Ramos (cell line): ENCODE measurements around the gene SLC25A21.
"Not testable (repeated sequence)": the region's sequence is repeated elsewhere in the genome, so short reads cannot be mapped to it uniquely, and the experiment has no call there.

Experiments used
- in situ Hi-C: fragments of 300-500 bp; cut with MboI; formaldehyde crosslinking; loops from one replicate; pipeline ENCODE4 v1.14.3; 2022; ENCODE audit warnings: low sequenced_read_pairs; ENCODE audit not compliant: unreplicated experiment

The SLC25A21 gene

DNA sequence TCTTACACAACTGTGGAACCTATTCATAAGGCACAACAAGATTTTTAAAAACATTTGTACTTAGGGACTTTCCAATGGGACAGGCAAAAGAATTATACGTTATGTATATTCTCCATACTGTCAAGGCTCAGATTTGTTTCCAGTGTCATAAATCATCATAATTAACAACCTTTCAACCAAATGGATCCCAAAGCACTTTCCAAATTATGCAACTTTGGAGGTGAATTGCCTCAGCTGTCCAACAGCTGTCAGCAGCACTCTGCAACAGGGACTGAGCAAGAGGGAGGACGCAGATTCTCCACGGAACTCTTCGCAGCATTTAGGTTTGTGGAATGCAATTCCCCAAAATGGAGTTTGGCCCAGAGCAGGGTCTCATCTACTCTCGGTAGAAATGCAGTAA lies 324.2 kb downstream of the SLC25A21 start:
- in situ Hi-C loops = no loop called here

- in situ Hi-C loops = no loop called here
These were observed 325.0 kb downstream of the SLC25A21 start for GRCh38 chr14:36847366-36847765.

GRCh38 chr14:36845356-36846012 lies 326.9 kb downstream of the SLC25A21 start:
- in situ Hi-C loops = no loop called here

DNA sequence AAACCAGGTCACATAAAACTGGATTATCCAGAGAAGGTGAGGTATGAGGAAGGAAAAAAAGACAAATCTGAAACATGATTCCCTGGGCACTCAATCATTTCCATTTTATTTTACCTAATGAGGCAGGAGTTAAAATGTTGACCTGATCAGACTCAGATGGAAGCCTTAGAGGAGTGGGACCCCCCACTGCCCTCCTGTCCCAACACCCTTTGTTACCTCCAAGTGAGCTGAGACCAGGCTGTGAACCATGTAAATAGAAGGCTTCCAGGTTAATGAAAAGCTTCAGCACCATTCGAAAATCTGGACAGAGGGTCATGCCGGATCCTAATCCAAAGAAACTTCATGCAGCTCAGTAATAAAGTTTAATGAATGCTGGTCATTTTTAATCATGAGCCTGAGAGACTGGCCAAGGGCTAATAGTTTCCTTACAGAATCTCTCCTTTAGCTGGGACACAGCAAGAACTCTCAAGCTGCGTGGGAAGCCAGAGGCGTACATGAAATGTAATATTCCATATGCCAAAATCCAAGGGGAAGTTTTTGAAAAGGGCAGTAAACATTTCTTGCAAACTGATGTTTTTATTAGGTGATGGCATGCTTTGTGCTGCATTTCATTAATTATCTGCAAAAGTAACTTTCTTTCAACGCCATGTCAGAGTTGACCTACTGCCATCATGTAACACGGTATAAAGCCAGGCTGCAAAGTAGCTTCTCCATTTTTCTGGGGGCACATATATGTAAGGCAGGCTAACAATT lies 327.8 kb downstream of the SLC25A21 start:
- in situ Hi-C loops = no loop called here

DNA sequence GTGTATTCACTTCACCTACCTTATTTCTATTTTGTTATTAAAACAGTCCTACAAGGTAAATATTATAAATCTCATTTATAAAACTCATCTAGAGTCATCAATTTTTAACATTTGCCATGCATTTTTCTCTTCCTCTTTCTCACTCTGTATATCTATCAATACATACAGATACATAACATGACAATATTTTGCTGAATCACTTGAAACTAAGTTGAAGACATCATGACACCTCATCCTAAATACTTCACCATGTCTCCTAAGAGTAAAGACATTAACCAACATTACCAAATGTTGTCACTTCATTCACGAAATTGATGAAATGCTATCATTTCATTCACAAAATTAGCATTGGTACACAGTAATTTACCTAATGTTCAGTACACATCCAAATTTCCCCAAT lies 329.0 kb downstream of the SLC25A21 start:
- in situ Hi-C loops = no loop called here

DNA sequence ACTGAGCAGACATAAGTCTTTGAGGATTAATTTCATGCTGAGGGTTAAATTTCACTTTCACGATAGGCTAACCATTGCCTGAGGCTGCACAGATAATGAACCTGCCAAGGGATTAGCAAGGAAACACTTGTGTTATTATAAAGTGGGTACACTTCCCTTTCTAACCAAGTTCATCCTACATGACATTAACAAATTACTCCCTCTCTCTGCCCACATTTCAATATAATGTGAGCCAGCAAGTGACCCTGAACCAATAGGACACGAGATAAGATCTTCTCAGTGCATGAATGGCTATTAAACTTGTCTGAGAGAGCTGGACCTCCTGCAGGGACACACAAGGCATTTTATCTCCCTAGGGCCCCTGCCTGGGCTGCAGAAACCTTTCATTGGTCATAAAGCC lies 337.3 kb downstream of the SLC25A21 start:
- in situ Hi-C loops = no loop called here

DNA sequence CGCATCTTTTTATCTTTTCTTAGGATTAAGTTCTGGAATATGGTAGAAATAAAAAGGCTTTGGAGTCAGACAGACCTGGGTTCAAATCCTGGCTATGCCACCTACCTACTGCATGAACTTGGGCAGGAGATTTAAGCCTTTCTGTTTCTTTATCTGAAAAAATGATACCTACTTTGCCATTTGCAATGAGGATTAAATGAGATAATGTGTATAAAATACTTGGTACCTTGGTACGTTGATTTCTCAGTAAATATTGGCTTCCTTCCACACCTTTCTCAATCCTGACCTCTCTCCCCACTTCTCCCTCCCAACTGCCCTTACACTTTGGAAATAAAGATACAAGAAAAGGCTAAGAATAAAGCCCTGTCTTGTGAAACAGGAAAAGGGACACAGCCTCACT lies 338.1 kb downstream of the SLC25A21 start:
- in situ Hi-C loops = no loop called here

DNA sequence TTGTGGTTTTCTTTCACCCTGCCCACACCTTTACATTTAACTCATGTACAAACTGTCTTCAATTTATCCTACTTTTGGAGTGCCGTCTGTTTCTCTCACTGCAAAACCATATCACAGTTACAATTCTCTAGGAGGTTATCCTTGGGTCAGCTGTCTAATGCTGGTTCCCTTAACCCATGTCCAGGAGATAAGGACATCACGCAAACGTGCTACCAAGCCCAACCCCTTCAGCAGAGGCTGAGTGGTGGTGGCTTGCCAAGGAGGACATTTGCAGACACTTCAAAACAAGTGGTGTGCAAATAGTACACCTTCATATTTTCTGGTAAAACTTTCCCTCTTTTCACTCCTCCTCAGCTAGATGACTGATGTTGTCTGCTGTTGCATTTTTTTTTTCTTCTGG lies 342.9 kb downstream of the SLC25A21 start:
- in situ Hi-C loops = no loop called here

GRCh38 chr14:36827861-36828260 lies 344.5 kb downstream of the SLC25A21 start:
- in situ Hi-C loops = no loop called here

DNA sequence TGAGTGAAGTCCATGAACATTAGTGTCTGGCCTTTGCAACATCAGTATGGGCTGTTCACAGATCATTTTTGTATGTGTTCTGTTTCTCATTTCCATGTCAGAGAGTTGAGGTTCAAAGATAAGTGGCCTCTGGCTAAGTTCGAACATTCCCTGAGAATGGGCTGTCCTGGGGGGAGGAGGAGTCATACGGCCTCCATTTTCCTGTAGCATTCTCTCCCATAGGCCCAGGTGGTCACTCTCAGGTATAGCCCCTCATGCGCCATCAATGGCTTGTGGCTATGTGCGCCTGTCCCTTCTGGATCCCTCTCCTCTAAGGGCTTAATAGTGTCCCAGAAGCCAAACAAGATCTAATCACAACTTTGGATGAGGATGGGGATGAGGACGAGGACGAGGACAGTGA lies 345.8 kb downstream of the SLC25A21 start:
- in situ Hi-C loops = no loop called here

DNA sequence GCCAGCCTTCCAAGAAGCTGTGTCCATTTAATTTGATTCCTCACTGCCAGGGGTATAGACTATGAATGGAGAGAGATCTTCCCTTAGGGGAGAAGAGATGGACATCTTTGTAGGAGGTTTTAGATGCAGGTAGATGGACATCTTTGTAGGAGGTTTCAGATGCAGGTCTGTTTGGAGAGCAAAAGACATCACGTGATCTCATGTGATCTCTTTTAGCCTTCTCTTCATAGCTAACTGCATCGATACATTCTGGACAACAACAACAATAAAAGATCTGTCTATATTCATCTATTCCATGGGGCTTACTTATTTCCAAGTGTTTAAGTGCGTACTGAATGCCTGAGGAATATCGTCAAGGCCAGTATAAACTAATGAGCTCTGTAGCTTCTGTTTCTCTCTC lies 347.6 kb downstream of the SLC25A21 start:
- in situ Hi-C loops = no loop called here

GRCh38 chr14:36823651-36824050 lies 348.8 kb downstream of the SLC25A21 start:
- in situ Hi-C loops = no loop called here

GRCh38 chr14:36822685-36823084 lies 349.7 kb downstream of the SLC25A21 start:
- in situ Hi-C loops = no loop called here

DNA sequence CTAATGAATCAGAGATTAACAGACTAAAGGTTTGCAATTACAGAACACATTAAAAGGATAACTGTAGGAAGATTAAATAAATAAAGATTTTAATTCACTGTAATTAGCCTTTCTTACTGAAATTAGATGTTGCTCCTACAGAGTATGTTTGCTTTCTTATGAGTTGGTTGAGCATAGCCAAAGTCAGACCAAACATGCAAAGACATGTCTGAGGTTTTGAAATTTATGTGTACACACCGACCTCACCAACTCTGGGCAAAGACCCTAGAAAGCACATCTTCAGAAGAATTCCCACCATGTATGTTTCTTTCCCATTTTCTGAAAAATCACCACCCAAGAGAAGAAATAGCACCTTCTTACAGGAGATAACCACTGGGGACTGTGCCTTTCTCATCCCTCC lies 351.5 kb downstream of the SLC25A21 start:
- in situ Hi-C loops = no loop called here

DNA sequence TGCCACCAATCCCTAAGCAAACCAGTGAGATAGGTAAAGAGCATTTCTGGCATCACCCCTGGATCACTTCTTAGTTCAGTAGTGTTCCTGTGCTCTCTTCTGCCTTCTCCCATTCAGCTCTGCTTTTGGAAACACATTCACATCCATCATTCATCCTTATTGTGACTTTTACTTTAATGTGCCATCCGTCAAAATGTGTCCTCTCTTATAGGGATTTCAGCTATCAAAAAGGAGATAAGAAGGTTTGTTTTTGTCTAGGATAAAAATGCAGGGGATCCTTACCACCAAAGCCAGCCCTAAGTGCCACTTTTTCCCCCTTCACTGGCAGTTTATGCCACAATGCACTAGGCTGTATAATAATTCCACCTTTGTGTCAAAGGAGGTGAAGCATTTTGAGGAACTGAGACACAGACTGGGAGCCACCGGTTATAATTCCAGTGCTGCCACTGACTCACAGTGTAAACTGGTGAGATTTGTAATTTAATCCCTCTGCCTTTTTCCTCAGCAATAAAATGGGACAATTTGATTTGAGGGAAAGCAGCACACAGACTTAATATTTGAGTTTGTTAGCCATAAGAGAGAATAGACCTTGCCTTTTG lies 352.2 kb downstream of the SLC25A21 start:
- in situ Hi-C loops = no loop called here

GRCh38 chr14:36818794-36819384 lies 353.5 kb downstream of the SLC25A21 start:
- in situ Hi-C loops = no loop called here

GRCh38 chr14:36818246-36818645 lies 354.2 kb downstream of the SLC25A21 start:
- in situ Hi-C loops = no loop called here

DNA sequence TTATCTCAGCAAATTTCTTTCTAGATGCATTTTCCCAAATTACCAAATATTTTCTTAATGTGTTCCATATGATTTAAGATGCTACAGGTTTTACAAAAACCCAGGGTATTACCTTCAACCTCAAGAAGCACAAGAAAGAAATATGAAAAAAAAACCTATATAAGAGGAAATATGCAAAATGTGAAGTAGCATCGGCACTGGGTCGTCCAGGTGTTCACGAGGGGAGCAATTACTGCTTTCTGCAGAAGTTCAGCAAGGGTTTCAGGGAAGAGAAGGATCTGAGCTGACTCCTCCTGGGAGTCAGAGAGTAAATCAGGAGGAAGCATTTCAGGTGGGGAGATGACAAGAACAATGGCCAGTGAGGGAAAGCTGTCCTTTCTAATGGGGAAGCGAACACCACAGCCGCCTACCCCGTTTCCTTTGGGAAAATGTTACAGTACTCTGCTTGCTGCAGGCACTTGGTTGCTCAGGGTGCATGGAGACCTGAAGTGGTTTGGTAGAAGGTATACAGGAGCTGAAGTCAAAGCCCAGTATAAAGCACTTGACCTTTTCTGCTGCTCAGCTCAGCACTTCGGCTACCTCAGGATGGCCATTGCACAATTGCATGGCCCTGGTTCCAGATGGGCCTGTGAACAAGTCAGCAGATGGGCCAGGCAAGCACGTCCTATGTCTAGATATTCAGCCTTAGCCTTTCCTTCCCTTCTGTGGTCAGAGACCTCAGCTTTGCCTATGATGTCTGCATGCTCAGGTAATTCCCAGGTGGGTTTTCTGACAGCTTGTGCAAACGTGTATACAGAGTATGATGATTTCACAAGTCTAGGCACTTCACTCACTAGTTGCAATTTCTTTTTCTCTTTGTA lies 355.1 kb downstream of the SLC25A21 start:
- in situ Hi-C loops = no loop called here

- in situ Hi-C loops = no loop called here
These were observed 355.9 kb downstream of the SLC25A21 start for GRCh38 chr14:36816481-36816880.

GRCh38 chr14:36814783-36815182 lies 357.6 kb downstream of the SLC25A21 start:
- in situ Hi-C loops = not testable (repeated sequence)
